ENCODE results near the gene ITGAE. TPM values are rescaled to one million over a fixed set of nuclear protein-coding genes. Genes with fewer than 3 reads are reported as not detected.
"Not testable (repeated sequence)": the region's sequence is repeated elsewhere in the genome, so short reads cannot be mapped to it uniquely, and the experiment has no call there.

The ITGAE gene
- total RNA-seq, 1 experiment from 2014 or later: 14.7 TPM

DNA sequence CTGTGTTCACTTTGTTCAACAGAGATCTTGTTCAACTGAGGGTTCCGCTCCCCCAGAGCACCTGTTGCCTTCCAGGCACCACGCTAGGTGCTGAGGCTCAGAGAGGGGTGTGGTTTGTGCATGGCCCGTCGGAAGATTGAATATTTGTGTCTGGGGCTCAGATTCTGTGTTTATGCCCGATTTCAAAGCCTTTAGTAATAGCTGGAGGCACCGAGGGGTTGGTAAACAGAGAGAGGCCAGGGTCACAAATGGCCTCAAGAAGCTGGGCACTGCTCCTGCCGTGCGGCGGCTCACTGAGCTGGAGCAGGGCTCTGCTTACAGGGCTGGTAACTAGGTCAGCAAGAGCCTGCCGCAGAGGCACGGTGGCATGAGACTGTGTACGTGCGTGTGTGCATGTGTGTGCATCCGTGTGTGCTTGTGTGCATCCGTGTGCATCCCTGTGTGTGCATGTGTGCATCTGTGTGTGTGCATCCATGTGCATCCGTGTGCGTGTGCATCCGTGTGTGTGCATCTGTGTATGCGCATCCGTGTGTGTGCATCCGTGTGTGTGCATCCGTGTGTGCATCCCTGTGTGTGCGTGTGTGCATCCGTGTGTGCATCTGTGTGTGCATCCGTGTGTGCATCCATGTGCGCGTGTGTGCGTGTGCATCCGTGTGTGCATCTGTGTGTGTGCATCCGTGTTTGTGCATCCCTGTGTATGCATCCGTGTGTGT lies 5.4 kb downstream of the ITGAE start:
- intact Hi-C loops (cut with micrococcal nuclease; ENCODE audit: unreplicated experiment): no loop called here
- CTCF ChIA-PET: no interaction called here
- Mint-ChIP-seq H3K4me3 (ENCODE audit: low read depth, unreplicated experiment) (no peak overlapping the region), H3K9me3 (ENCODE audit: low read depth, unreplicated experiment) (no peaks in the 10 kb centered on the region), H3K36me3 (ENCODE audit: insufficient read depth, unreplicated experiment) (no peaks in the 10 kb centered on the region), H3K4me1 (ENCODE audit: low read depth, unreplicated experiment) (no peaks in the 10 kb centered on the region), H3K27me3 (ENCODE audit: unreplicated experiment) (no peaks in the 10 kb centered on the region), H3K27ac (ENCODE audit: unreplicated experiment) (no peak overlapping the region)
- BruUV-seq (replicated peaks): no TSS peak
- TF ChIP-seq, protein P1, sequence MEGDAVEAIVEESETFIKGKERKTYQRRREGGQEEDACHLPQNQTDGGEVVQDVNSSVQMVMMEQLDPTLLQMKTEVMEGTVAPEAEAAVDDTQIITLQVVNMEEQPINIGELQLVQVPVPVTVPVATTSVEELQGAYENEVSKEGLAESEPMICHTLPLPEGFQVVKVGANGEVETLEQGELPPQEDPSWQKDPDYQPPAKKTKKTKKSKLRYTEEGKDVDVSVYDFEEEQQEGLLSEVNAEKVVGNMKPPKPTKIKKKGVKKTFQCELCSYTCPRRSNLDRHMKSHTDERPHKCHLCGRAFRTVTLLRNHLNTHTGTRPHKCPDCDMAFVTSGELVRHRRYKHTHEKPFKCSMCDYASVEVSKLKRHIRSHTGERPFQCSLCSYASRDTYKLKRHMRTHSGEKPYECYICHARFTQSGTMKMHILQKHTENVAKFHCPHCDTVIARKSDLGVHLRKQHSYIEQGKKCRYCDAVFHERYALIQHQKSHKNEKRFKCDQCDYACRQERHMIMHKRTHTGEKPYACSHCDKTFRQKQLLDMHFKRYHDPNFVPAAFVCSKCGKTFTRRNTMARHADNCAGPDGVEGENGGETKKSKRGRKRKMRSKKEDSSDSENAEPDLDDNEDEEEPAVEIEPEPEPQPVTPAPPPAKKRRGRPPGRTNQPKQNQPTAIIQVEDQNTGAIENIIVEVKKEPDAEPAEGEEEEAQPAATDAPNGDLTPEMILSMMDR (IDR thresholded peaks at IDR 0.05; ENCODE audit: unreplicated experiment): no peak
- DNase-seq: no peak

DNA sequence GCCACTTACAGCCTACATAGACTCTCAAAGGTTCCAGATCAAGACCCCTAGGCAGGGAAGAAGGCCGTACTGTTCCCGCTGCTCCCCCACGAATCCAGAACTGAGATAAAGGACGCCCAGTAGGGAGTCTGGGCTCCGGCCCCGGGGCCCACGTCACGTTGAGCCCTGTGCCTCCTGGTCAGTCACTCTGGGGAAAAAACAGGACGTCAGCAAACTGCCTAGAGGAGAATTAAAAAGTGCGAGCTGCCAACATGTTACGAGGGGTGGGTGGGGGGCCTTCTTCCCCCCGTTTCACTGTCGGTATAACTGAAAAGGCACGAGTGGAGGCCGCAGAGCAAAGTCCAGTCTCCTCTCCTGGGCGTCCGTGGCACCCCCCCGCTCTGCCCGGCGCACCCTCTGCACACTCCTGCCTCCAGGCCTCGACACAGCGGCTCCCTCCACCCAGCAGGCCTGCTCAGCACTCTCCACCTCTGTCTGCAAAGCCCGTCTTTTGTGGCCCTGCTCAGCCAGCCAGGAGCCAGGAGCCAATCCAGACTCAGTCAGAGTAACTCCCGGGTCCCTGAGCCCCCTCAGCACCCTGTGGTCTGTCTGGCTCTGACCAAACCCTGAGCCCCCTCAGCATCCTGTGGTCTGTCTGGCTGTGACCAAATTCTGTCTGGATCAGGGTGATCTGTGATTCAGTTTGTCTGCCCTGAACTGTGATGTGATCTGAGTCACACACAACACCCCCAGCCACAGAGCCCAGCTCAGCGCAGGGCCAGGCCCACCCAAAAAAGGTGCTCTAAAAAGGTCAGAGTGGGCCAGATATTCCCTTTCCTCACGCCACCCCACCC lies 6.2 kb downstream of the ITGAE start:
- Mint-ChIP-seq H3K27ac (ENCODE audit: unreplicated experiment) (no peak overlapping the region), H3K9me3 (ENCODE audit: low read depth, unreplicated experiment) (no peaks in the 10 kb centered on the region), H3K4me3 (ENCODE audit: low read depth, unreplicated experiment) (no peak overlapping the region), H3K36me3 (ENCODE audit: insufficient read depth, unreplicated experiment) (no peaks in the 10 kb centered on the region), H3K27me3 (ENCODE audit: unreplicated experiment) (no peaks in the 10 kb centered on the region), H3K4me1 (ENCODE audit: low read depth, unreplicated experiment) (no peaks in the 10 kb centered on the region)
- intact Hi-C loops (cut with micrococcal nuclease; ENCODE audit: unreplicated experiment): no loop called here
- TF ChIP-seq, protein P1 (IDR thresholded peaks at IDR 0.05; ENCODE audit: unreplicated experiment): no peak
- no peak for DNase-seq
- BruUV-seq (replicated peaks): no TSS peak
- CTCF ChIA-PET: no interaction called here

DNA sequence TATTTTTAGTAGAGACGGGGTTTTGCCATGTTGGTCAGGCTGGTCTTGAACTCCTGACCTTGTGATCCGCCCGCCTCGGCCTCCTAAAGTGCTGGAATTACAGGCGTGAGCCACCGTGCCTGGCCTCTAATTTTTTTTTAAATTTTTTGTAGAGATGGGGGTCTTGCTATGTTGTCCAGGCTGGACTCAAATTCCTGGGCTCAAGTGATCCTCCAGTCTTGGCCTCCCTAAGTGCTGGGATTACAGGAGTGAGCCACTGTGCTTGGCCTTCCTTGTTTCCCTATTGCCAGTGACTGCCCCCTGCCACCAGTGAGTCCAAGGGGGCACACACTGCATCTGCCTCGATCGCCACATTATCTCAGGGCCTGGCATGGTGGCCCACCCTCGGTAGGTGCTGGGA lies 6.8 kb downstream of the ITGAE start:
- H3K36me3 Mint-ChIP-seq (ENCODE audit: insufficient read depth, unreplicated experiment); H3K27ac Mint-ChIP-seq (ENCODE audit: unreplicated experiment); H3K4me3 Mint-ChIP-seq (ENCODE audit: low read depth, unreplicated experiment); BruUV-seq (replicated peaks); DNase-seq; H3K4me1 Mint-ChIP-seq (ENCODE audit: low read depth, unreplicated experiment); H3K9me3 Mint-ChIP-seq (ENCODE audit: low read depth, unreplicated experiment); H3K27me3 Mint-ChIP-seq (ENCODE audit: unreplicated experiment); intact Hi-C loops (cut with micrococcal nuclease; ENCODE audit: unreplicated experiment); CTCF ChIA-PET: not testable (repeated sequence)

DNA sequence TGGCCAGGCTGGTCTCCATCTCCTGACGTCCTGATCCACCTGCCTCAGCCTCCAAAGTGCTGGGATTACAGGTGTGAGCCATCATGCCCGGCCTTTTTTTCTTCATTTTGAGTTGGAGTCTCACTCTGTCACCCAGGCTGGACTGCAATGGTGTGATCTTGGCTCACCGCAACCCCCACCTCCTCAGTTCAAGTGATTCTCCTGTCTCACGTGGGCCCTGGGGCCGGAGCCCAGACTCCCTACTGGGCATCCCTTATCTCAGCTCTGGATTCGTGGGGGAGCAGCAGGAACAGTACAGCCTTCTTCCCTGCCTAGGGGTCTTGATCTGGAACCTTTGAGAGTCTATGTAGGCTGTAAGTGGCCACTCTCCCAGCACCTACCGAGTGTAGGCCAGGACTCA lies 7.7 kb downstream of the ITGAE start:
- H3K4me3 Mint-ChIP-seq (ENCODE audit: low read depth, unreplicated experiment); H3K27ac Mint-ChIP-seq (ENCODE audit: unreplicated experiment); intact Hi-C loops (cut with micrococcal nuclease; ENCODE audit: unreplicated experiment); BruUV-seq (replicated peaks); H3K27me3 Mint-ChIP-seq (ENCODE audit: unreplicated experiment); H3K9me3 Mint-ChIP-seq (ENCODE audit: low read depth, unreplicated experiment); DNase-seq; H3K36me3 Mint-ChIP-seq (ENCODE audit: insufficient read depth, unreplicated experiment); CTCF ChIA-PET; H3K4me1 Mint-ChIP-seq (ENCODE audit: low read depth, unreplicated experiment): not testable (repeated sequence)

DNA sequence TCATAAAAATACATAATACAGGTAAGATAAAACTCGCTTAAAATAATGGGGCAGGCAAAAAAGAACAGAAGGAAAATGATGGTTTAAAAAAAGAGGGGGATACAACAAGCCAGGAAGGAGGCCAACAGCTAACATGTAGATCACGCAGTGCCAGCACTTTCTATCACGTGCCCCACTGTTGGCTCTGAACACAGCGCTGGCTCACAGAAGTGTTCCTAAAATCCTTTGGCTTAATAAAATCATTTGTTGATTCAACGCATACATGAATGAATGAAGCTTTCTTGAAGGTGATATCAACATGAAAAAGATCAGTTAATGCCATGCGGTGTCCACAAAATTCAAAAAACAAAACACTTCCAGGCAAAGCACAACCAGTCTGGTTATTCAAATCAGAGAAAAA lies 8.5 kb downstream of the ITGAE start:
- Mint-ChIP-seq H3K36me3 (ENCODE audit: insufficient read depth, unreplicated experiment) (no peaks in the 10 kb centered on the region), H3K9me3 (ENCODE audit: low read depth, unreplicated experiment) (no peaks in the 10 kb centered on the region), H3K27ac (ENCODE audit: unreplicated experiment) (no peak overlapping the region), H3K27me3 (ENCODE audit: unreplicated experiment) (no peaks in the 10 kb centered on the region), H3K4me1 (ENCODE audit: low read depth, unreplicated experiment) (no peaks in the 10 kb centered on the region), H3K4me3 (ENCODE audit: low read depth, unreplicated experiment) (no peak overlapping the region)
- TF ChIP-seq, protein P1 (IDR thresholded peaks at IDR 0.05; ENCODE audit: unreplicated experiment): no peak
- no peak for DNase-seq
- no TSS peak for BruUV-seq (replicated peaks)
- intact Hi-C loops (cut with micrococcal nuclease; ENCODE audit: unreplicated experiment): no loop called here
- CTCF ChIA-PET: no interaction called here
